Activated CD8-positive, alpha-beta T cell treated with anti-CD3 and anti-CD28 coated beads for 36 hours (primary cell): ENCODE results near the gene TMEM147. TPM values are rescaled to one million over a fixed set of nuclear protein-coding genes. Genes with fewer than 3 reads are reported as not detected.

Source experiments
- ATAC-seq: fragments of 200-7000 bp; cut with Tn5 transposase; one replicate; pipeline ENCODE4 v1.10.0; 2021; ENCODE audit warnings: mild to moderate bottlenecking, moderate library complexity
- CTCF ChIA-PET: fragments of 350-600 bp; sonication (Branson Sonifier 250); formaldehyde crosslinking; loops from one replicate; lab custom pipeline; 2021; ENCODE audit warnings: antibody characterized with exemption; lab: Charles Lee
- POLR2A ChIA-PET: fragments of 350-600 bp; sonication (Branson Sonifier 250); formaldehyde crosslinking; loops from one replicate; lab custom pipeline; 2021; ENCODE audit warnings: antibody characterized with exemption; lab: Charles Lee
- DNase-seq: peaks from one replicate; pipeline ENCODE4 v3.0.0-alpha.2; 2020
- H3K27ac Mint-ChIP-seq: one replicate; pipeline ENCODE4 v1.8.0; 2021; ENCODE audit warnings: mild to moderate bottlenecking, mixed read lengths
- H3K27me3 Mint-ChIP-seq: one replicate; pipeline ENCODE4 v1.8.0; 2021; ENCODE audit warnings: mixed read lengths
- H3K36me3 Mint-ChIP-seq: one replicate; pipeline ENCODE4 v1.8.0; 2021; ENCODE audit warnings: low read depth, mixed read lengths
- H3K4me1 Mint-ChIP-seq: one replicate; pipeline ENCODE4 v1.8.0; 2021; ENCODE audit warnings: low read depth, mixed read lengths
- H3K4me3 Mint-ChIP-seq: one replicate; pipeline ENCODE4 v1.8.0; 2021; ENCODE audit warnings: mild to moderate bottlenecking, moderate library complexity, mixed read lengths
- H3K9me3 Mint-ChIP-seq: one replicate; pipeline ENCODE4 v1.8.0; 2021; ENCODE audit warnings: mixed read lengths
- CTCF ChIP-seq: fragments of 200-600 bp; IDR thresholded peaks from one replicate; pipeline ENCODE4 v1.8.0; 2022; ENCODE audit warnings: antibody characterized with exemption, mild to moderate bottlenecking
- intact Hi-C: fragments of 100-400 bp; cut with micrococcal nuclease; formaldehyde crosslinking; loops from one replicate; pipeline ENCODE4 v1.10.0; 2022
- total RNA-seq, 2 experiments: library from RNA; stranded (reverse); gene quantifications; one replicate each; pipeline ENCODE4 v1.2.3, GENCODE V29; 2021

The TMEM147 gene
- total RNA-seq, 2 experiments from 2014 or later, result 81.7 to 86.6 TPM

GRCh38 chr19:35559781-35560180 lies 14.4 kb downstream of the TMEM147 start:
- ChIA-PET CTCF (interaction anchor here (1.4 kb wide), 1 partner anchor 11 kb away, joined by 7 read pairs; no protein-coding TSS in a partner anchor), POLR2A (no interaction called here)
- intact Hi-C loops, result no loop called here
- peaks cover 46% of the 10 kb centered on the region for H3K27me3 Mint-ChIP-seq
- TF ChIP-seq CTCF, result no peak
- no peaks in the 10 kb centered on the region for H3K36me3 Mint-ChIP-seq
- H3K4me1 Mint-ChIP-seq, result peaks cover 8% of the 10 kb centered on the region
- H3K9me3 Mint-ChIP-seq, result no peaks in the 10 kb centered on the region
- DNase-seq (no peak), ATAC-seq (no peak)
- no peak overlapping the region for H3K4me3 Mint-ChIP-seq
- no peak overlapping the region for H3K27ac Mint-ChIP-seq

- no peaks in the 10 kb centered on the region for H3K9me3 Mint-ChIP-seq
- H3K27ac Mint-ChIP-seq, result no peak overlapping the region
- ATAC-seq (no peak), DNase-seq (no peak)
- intact Hi-C loops, result no loop called here
- H3K27me3 Mint-ChIP-seq, result peaks cover 47% of the 10 kb centered on the region
- no peaks in the 10 kb centered on the region for H3K36me3 Mint-ChIP-seq
- H3K4me3 Mint-ChIP-seq, result no peak overlapping the region
- no peak for TF ChIP-seq CTCF
- H3K4me1 Mint-ChIP-seq, result peaks cover 8% of the 10 kb centered on the region
- CTCF ChIA-PET, result interaction anchor here (1.4 kb wide), 1 partner anchor 12 kb away, joined by 7 read pairs; no protein-coding TSS in a partner anchor
- POLR2A ChIA-PET, result no interaction called here
Measured at GRCh38 chr19:35560271-35560670, 14.8 kb downstream of the TMEM147 start.

- H3K36me3 Mint-ChIP-seq, result no peaks in the 10 kb centered on the region
- peaks cover 8% of the 10 kb centered on the region for H3K4me1 Mint-ChIP-seq
- no peak overlapping the region for H3K27ac Mint-ChIP-seq
- peaks cover 51% of the 10 kb centered on the region for H3K27me3 Mint-ChIP-seq
- ATAC-seq (no peak), DNase-seq (no peak)
- TF ChIP-seq CTCF, result no peak
- ChIA-PET POLR2A (no interaction called here), CTCF (no interaction called here)
- intact Hi-C loops, result no loop called here
- H3K9me3 Mint-ChIP-seq, result no peaks in the 10 kb centered on the region
- H3K4me3 Mint-ChIP-seq, result no peak overlapping the region
Measured at GRCh38 chr19:35560677-35561076, 15.3 kb downstream of the TMEM147 start.

GRCh38 chr19:35561436-35561835 lies 16.0 kb downstream of the TMEM147 start:
- ATAC-seq (no peak), DNase-seq (no peak)
- ChIA-PET CTCF (no interaction called here), POLR2A (no interaction called here)
- H3K9me3 Mint-ChIP-seq, result no peaks in the 10 kb centered on the region
- H3K4me3 Mint-ChIP-seq, result no peak overlapping the region
- intact Hi-C loops, result no loop called here
- H3K4me1 Mint-ChIP-seq, result peaks cover 8% of the 10 kb centered on the region
- no peaks in the 10 kb centered on the region for H3K36me3 Mint-ChIP-seq
- no peak overlapping the region for H3K27ac Mint-ChIP-seq
- TF ChIP-seq CTCF, result no peak
- H3K27me3 Mint-ChIP-seq, result peaks cover 49% of the 10 kb centered on the region

GRCh38 chr19:35562336-35562735 lies 16.9 kb downstream of the TMEM147 start:
- Mint-ChIP-seq H3K9me3 (no peaks in the 10 kb centered on the region), H3K36me3 (no peaks in the 10 kb centered on the region), H3K4me3 (no peak overlapping the region), H3K27me3 (peaks cover 49% of the 10 kb centered on the region), H3K4me1 (peaks cover 6% of the 10 kb centered on the region), H3K27ac (no peak overlapping the region)
- intact Hi-C loops, result no loop called here
- ChIA-PET POLR2A (no interaction called here), CTCF (no interaction called here)
- no peak for ATAC-seq
- no peak for TF ChIP-seq CTCF
- no peak for DNase-seq
